Rectal smooth muscle tissue (tissue), 1 donor: ENCODE results near the gene ZNF600.
A peak's percentile ranks its signal among the peaks of the same experiment; 100 is the strongest.
"Not testable (repeated sequence)": the region's sequence is repeated elsewhere in the genome, so short reads cannot be mapped to it uniquely, and the experiment has no call there.

Source experiments
- H3K27ac ChIP-seq: one replicate; pipeline ENCODE4 v1.7.0; 2013; ENCODE audit warnings: low read depth, low read length, inconsistent platforms
- H3K27me3 ChIP-seq: one replicate; pipeline ENCODE4 v1.7.0; 2013; ENCODE audit warnings: low read length; ENCODE audit not compliant: control insufficient read depth, insufficient read depth
- H3K36me3 ChIP-seq: one replicate; pipeline ENCODE4 v1.7.0; 2013; ENCODE audit warnings: low read length; ENCODE audit not compliant: control insufficient read depth, insufficient read depth
- H3K4me1 ChIP-seq: one replicate; pipeline ENCODE4 v1.7.0; 2013; ENCODE audit warnings: low read length; ENCODE audit not compliant: control insufficient read depth, insufficient read depth
- H3K4me3 ChIP-seq: one replicate; pipeline ENCODE4 v1.7.0; 2013; ENCODE audit warnings: low read length
- H3K9ac ChIP-seq: one replicate; pipeline ENCODE4 v1.7.0; 2013; ENCODE audit warnings: low read length

ZNF600 gene

GRCh38 chr19:52734893-52735661 lies 51.5 kb downstream of the ZNF600 start, which contains the start of gene ZNF611:
Gene ZNF611 (minus strand): TSS chr19:52735044. CDS start chr19:52715894, 19,150 bp downstream.
- no peaks in the 10 kb centered on the region for H3K27me3 ChIP-seq
- H3K9ac ChIP-seq = peak within 1 kb of the TSS; percentile 73
- H3K36me3 ChIP-seq = no peaks in the 10 kb centered on the region
- peak within 1 kb of the TSS; percentile 88 for H3K27ac ChIP-seq
- no peaks in the 10 kb centered on the region for H3K4me1 ChIP-seq
- H3K4me3 ChIP-seq = peak within 1 kb of the TSS; percentile 82

GRCh38 chr19:52734331-52734892 lies 52.2 kb downstream of the ZNF600 start:
- Histone ChIP-seq H3K27ac (peak overlapping the region; percentile 88), H3K27me3 (no peaks in the 10 kb centered on the region)

GRCh38 chr19:52726051-52726450 lies 60.5 kb downstream of the ZNF600 start:
- not testable (repeated sequence) for H3K4me1 ChIP-seq, H3K36me3 ChIP-seq, H3K9ac ChIP-seq, H3K4me3 ChIP-seq, H3K27ac ChIP-seq, H3K27me3 ChIP-seq

More at GRCh38 chr19:52734331-52734892, 52.2 kb downstream of the ZNF600 start:
- H3K36me3 ChIP-seq = no peaks in the 10 kb centered on the region
- H3K4me3 ChIP-seq = peak overlapping the region; percentile 82
- H3K4me1 ChIP-seq = no peaks in the 10 kb centered on the region
- H3K9ac ChIP-seq = peak overlapping the region; percentile 73

- H3K27me3 ChIP-seq = no peaks in the 10 kb centered on the region
- no peak overlapping the region for H3K9ac ChIP-seq
- H3K27ac ChIP-seq = no peak overlapping the region
- H3K36me3 ChIP-seq = peaks cover 5% of the 10 kb centered on the region
- no peak overlapping the region for H3K4me3 ChIP-seq
- H3K4me1 ChIP-seq = no peaks in the 10 kb centered on the region
Measured at GRCh38 chr19:52725528-52725961, 61.0 kb downstream of the ZNF600 start.

- H3K4me3 ChIP-seq = no peak overlapping the region
- no peaks in the 10 kb centered on the region for H3K27me3 ChIP-seq
- H3K9ac ChIP-seq = no peak overlapping the region
- no peak overlapping the region for H3K27ac ChIP-seq
- peaks cover 5% of the 10 kb centered on the region for H3K36me3 ChIP-seq
- H3K4me1 ChIP-seq = no peaks in the 10 kb centered on the region
Measured at GRCh38 chr19:52724701-52725514, 61.7 kb downstream of the ZNF600 start.

- not testable (repeated sequence) for H3K4me1 ChIP-seq, H3K36me3 ChIP-seq, H3K4me3 ChIP-seq, H3K27ac ChIP-seq, H3K27me3 ChIP-seq, H3K9ac ChIP-seq
Measured at GRCh38 chr19:52723907-52724598, 62.5 kb downstream of the ZNF600 start.

- no peaks in the 10 kb centered on the region for H3K27me3 ChIP-seq
- no peak overlapping the region for H3K4me3 ChIP-seq
- H3K9ac ChIP-seq = no peak overlapping the region
- H3K36me3 ChIP-seq = peaks cover 3% of the 10 kb centered on the region
- no peaks in the 10 kb centered on the region for H3K4me1 ChIP-seq
- H3K27ac ChIP-seq = no peak overlapping the region
Measured at GRCh38 chr19:52722062-52723003, 64.3 kb downstream of the ZNF600 start.

- not testable (repeated sequence) for H3K36me3 ChIP-seq, H3K4me3 ChIP-seq, H3K27ac ChIP-seq, H3K9ac ChIP-seq, H3K27me3 ChIP-seq, H3K4me1 ChIP-seq
Measured at GRCh38 chr19:52720541-52720940, 66.0 kb downstream of the ZNF600 start.

- no peak overlapping the region for H3K4me3 ChIP-seq
- peaks cover 7% of the 10 kb centered on the region for H3K36me3 ChIP-seq
- H3K27ac ChIP-seq = no peak overlapping the region
- no peak overlapping the region for H3K9ac ChIP-seq
- no peaks in the 10 kb centered on the region for H3K27me3 ChIP-seq
- no peaks in the 10 kb centered on the region for H3K4me1 ChIP-seq
Measured at GRCh38 chr19:52716522-52716921, 70.1 kb downstream of the ZNF600 start.

GRCh38 chr19:52715902-52716301 lies 70.7 kb downstream of the ZNF600 start:
- not testable (repeated sequence) for H3K36me3 ChIP-seq, H3K27ac ChIP-seq, H3K9ac ChIP-seq, H3K4me1 ChIP-seq, H3K27me3 ChIP-seq, H3K4me3 ChIP-seq

- H3K9ac ChIP-seq, H3K27ac ChIP-seq, H3K27me3 ChIP-seq, H3K4me1 ChIP-seq, H3K36me3 ChIP-seq, H3K4me3 ChIP-seq: not testable (repeated sequence)
Measured at GRCh38 chr19:52715330-52715729, 71.3 kb downstream of the ZNF600 start.
